Testis (tissue), 3 donors: ENCODE data around the gene TMEM202. TPM values are rescaled to one million over a fixed set of nuclear protein-coding genes. Genes with fewer than 3 reads are reported as not detected.
"Not testable (repeated sequence)": the region's sequence is repeated elsewhere in the genome, so short reads cannot be mapped to it uniquely, and the experiment has no call there.

ENCODE experiments used
- DNase-seq: peaks from one replicate; pipeline ENCODE4 v3.0.0-alpha.2; 2019
- H3K27ac ChIP-seq, 2 donors: fragments of 200-600 bp; sonication (generic); one replicate each; pipeline ENCODE4 v1.5.1; 2019
- H3K27me3 ChIP-seq: fragments of 200-600 bp; sonication (generic); one replicate; pipeline ENCODE4 v1.5.1; 2019
- H3K36me3 ChIP-seq: fragments of 200-600 bp; sonication (generic); one replicate; pipeline ENCODE4 v1.5.1; 2017; ENCODE audit warnings: low read depth; ENCODE audit errors: missing control alignments
- H3K4me1 ChIP-seq: fragments of 200-600 bp; sonication (generic); one replicate; pipeline ENCODE4 v1.5.1; 2019
- H3K4me3 ChIP-seq, 2 donors: fragments of 200-600 bp; sonication (generic); one replicate each; pipeline ENCODE4 v1.5.1; 2017 to 2019
- H3K9me3 ChIP-seq: fragments of 200-600 bp; sonication (generic); one replicate; pipeline ENCODE4 v1.5.1; 2017
- CTCF ChIP-seq, 3 experiments: fragments of 450-650 bp in 2 of 3; fragments of 200-600 bp in 1 of 3; sonication (generic) in 1 of 3; IDR thresholded peaks; one replicate each; pipeline ENCODE4 v1.5.1; 2016 to 2019; ENCODE audit warnings: antibody characterized with exemption in 3 of 3, mild to moderate bottlenecking in 2 of 3, moderate library complexity in 1 of 3
- POLR2A ChIP-seq: fragments of 450-650 bp; IDR thresholded peaks from one replicate; pipeline ENCODE4 v1.6.1; 2017; ENCODE audit warnings: antibody characterized with exemption, mild to moderate bottlenecking, moderate library complexity
- WGBS, 2 donors: methylation state at CpG; one replicate each; pipeline ENCODE4 v1.1.5; 2018; 5-methylcytosine and 5-hydroxymethylcytosine counted together
- intact Hi-C: fragments of 100-400 bp; cut with DNase I; formaldehyde crosslinking; loops from one replicate; pipeline ENCODE4 v1.15.1; 2023; ENCODE audit warnings: low total_unique reads
- polyA plus RNA-seq: library from polyadenylated mRNA; stranded (reverse); fragments of 350-450 nt; fragmentation: Illumina TruSeq; extraction: RNeasy Lipid Tissue Mini Kit (QIAGEN cat#74804); gene quantifications from one replicate; pipeline ENCODE4 v1.2.3, GENCODE V29; 2014; ENCODE audit warnings: low read depth, low replicate concordance; ENCODE audit not compliant: insufficient read depth
- total RNA-seq, 2 donors: library from RNA; depleted of rRNA; stranded (reverse); fragments of >200 nt; gene quantifications; one replicate each; pipeline ENCODE4 v1.2.3, GENCODE V29; 2016

The TMEM202 gene
- total and polyA plus RNA-seq, 3 donors from 2014 or later: 3.5 to 52.1 (median 6.3) TPM

- intact Hi-C loops: no loop called here
- H3K4me1 ChIP-seq: no peaks in the 10 kb centered on the region
- no peak for TF ChIP-seq POLR2A
- TF ChIP-seq CTCF (IDR thresholded peaks at IDR 0.05): no peak
- no peak for DNase-seq
- H3K27me3 ChIP-seq: no peaks in the 10 kb centered on the region
- no peak overlapping the region for H3K27ac ChIP-seq
- no peak overlapping the region for H3K4me3 ChIP-seq
- no peaks in the 10 kb centered on the region for H3K9me3 ChIP-seq
- no peaks in the 10 kb centered on the region for H3K36me3 ChIP-seq
These were observed 6.7 kb downstream of the TMEM202 start for GRCh38 chr15:72404841-72405240.

- Histone ChIP-seq H3K4me3 (no peak overlapping the region), H3K27me3 (no peaks in the 10 kb centered on the region), H3K27ac (no peak overlapping the region), H3K9me3 (no peaks in the 10 kb centered on the region), H3K4me1 (no peaks in the 10 kb centered on the region), H3K36me3 (no peaks in the 10 kb centered on the region)
- intact Hi-C loops: no loop called here
- DNase-seq: no peak
- TF ChIP-seq CTCF (IDR thresholded peaks at IDR 0.05) (no peak), POLR2A (no peak)
- WGBS, 2 donors: 78 to 80% methylated on average over 3 of the region's 3 CpGs
These were observed 8.8 kb downstream of the TMEM202 start for GRCh38 chr15:72406936-72407335.

GRCh38 chr15:72411111-72411510, 13.0 kb downstream of the TMEM202 start:
- TF ChIP-seq POLR2A: no peak
- TF ChIP-seq CTCF (IDR thresholded peaks at IDR 0.05): no peak
- no peak for DNase-seq
- WGBS, 2 donors: 86 to 88% methylated on average over 5 of the region's 5 CpGs
- Histone ChIP-seq H3K27me3 (no peaks in the 10 kb centered on the region), H3K9me3 (no peaks in the 10 kb centered on the region), H3K36me3 (no peaks in the 10 kb centered on the region), H3K4me1 (no peaks in the 10 kb centered on the region), H3K4me3 (no peak overlapping the region), H3K27ac (no peak overlapping the region)
- intact Hi-C loops: no loop called here

GRCh38 chr15:72411544-72411943, 13.4 kb downstream of the TMEM202 start:
- no peak overlapping the region for H3K27ac ChIP-seq
- H3K27me3 ChIP-seq: no peaks in the 10 kb centered on the region
- no peak for TF ChIP-seq POLR2A
- no peak for TF ChIP-seq CTCF (IDR thresholded peaks at IDR 0.05)
- DNase-seq: no peak
- intact Hi-C loops: no loop called here
- H3K36me3 ChIP-seq: no peaks in the 10 kb centered on the region
- H3K4me1 ChIP-seq: no peaks in the 10 kb centered on the region
- no peaks in the 10 kb centered on the region for H3K9me3 ChIP-seq
- no peak overlapping the region for H3K4me3 ChIP-seq
- WGBS, 2 donors: 43 to 48% methylated on average over 1 of the region's 1 CpG

- H3K27ac ChIP-seq, H3K9me3 ChIP-seq, H3K36me3 ChIP-seq, DNase-seq, H3K27me3 ChIP-seq, H3K4me3 ChIP-seq, intact Hi-C loops, H3K4me1 ChIP-seq: not testable (repeated sequence)
- 83 to 86% methylated on average over 2 to 3 of the region's 3 CpGs for WGBS, 2 donors
These were observed 15.2 kb downstream of the TMEM202 start for GRCh38 chr15:72413337-72413736.
